ENCODE measurements around the gene PATJ.

The PATJ gene

DNA sequence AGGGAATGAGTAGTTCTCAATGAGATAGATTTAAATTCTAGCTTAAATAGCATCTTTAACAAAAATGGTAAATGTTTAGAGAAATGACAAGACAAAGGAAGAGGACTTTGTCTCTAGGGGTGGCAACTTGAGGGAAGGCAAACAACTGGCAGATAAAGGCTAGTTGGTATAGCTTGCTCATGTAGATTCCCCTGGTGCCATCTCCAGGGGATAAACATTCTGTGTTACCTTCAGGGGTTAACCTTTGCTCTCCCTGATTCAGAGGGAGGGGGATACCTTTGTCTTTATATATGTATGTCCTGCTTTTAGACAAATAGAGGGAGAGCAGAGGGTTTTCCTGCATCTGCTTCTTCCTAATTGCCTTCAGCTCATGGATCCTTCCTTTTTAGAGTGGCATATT lies 298.7 kb downstream of the PATJ start:
- no peak overlapping the region for H3K4me3 ChIP-seq (ENCODE audit: low read length)
- TF ChIP-seq, protein P1, sequence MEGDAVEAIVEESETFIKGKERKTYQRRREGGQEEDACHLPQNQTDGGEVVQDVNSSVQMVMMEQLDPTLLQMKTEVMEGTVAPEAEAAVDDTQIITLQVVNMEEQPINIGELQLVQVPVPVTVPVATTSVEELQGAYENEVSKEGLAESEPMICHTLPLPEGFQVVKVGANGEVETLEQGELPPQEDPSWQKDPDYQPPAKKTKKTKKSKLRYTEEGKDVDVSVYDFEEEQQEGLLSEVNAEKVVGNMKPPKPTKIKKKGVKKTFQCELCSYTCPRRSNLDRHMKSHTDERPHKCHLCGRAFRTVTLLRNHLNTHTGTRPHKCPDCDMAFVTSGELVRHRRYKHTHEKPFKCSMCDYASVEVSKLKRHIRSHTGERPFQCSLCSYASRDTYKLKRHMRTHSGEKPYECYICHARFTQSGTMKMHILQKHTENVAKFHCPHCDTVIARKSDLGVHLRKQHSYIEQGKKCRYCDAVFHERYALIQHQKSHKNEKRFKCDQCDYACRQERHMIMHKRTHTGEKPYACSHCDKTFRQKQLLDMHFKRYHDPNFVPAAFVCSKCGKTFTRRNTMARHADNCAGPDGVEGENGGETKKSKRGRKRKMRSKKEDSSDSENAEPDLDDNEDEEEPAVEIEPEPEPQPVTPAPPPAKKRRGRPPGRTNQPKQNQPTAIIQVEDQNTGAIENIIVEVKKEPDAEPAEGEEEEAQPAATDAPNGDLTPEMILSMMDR (conservative IDR thresholded peaks at IDR 0.05; ENCODE audit: low read length) = no peak
- DNase-seq (ENCODE audit: low read depth) = no peak

GRCh38 chr1:62043154-62043553 lies 300.9 kb downstream of the PATJ start:
- DNase-seq (ENCODE audit: low read depth) = no peak
- H3K4me3 ChIP-seq (ENCODE audit: low read length) = no peak overlapping the region
- TF ChIP-seq, protein P1 (conservative IDR thresholded peaks at IDR 0.05; ENCODE audit: low read length) = no peak

DNA sequence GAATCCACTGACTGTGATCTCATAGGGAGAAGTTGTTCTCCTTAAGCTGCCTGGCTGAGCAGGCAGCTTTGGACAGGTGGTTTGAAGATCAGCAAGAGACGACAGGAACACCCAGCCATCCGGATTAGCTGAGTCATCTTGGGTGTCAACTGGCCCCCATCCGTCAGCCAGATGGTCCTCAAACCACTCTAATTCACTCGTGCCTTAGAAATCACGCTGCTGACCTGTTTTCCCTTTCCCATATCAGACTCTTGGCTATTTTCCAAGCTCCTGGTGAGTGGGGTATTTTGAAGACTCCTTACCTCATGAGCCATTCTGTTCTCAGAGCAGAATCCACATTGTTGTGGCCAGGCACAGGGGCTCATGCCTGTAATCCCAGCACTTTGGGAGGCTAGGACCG lies 303.3 kb downstream of the PATJ start:
- TF ChIP-seq, protein P1 (conservative IDR thresholded peaks at IDR 0.05; ENCODE audit: low read length) = no peak
- peak; percentile 3 for DNase-seq (ENCODE audit: low read depth)
- H3K4me3 ChIP-seq (ENCODE audit: low read length) = no peak overlapping the region

DNA sequence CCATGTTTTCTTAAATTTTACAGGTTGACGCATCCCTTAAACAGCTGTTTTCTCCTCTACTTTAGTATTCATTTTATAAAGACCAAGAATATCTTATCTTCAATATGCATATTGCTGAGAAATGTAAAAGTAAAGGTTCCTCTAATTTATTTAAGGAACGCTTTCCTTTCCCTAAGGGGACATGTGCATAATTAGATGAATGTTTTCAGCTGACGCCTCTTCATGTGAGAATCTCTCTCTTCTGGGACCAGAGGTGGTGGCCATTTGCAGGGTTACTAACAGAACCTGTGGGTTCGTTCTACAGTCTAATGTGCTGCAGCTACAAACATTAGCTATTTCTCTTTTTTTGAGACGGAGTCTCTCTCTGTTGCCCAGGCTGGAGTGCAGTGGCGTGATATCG lies 304.6 kb downstream of the PATJ start:
- no peak overlapping the region for H3K4me3 ChIP-seq (ENCODE audit: low read length)
- TF ChIP-seq, protein P1 (conservative IDR thresholded peaks at IDR 0.05; ENCODE audit: low read length) = no peak
- DNase-seq (ENCODE audit: low read depth) = no peak

DNA sequence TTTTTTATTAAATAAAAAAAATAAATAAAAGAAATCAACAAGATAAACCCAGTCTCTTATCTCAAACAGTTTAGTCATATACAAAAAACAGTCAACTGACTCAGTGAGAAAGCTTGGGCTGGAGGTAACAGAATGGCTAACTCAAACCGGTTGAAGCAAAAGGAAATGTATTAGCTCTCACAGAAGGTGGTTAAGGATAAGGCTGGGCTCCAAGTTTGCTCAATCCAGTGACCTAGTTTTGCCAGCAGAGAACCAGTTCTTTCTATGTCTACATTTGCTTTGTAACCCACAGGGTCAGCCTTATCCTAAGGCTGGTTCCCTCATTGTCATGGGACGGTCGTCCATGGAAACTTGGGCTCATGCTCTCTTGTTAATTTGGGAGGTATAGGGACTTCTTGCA lies 307.9 kb downstream of the PATJ start:
- DNase-seq (ENCODE audit: low read depth) = no peak
- TF ChIP-seq, protein P1 (conservative IDR thresholded peaks at IDR 0.05; ENCODE audit: low read length) = no peak
- no peak overlapping the region for H3K4me3 ChIP-seq (ENCODE audit: low read length)

DNA sequence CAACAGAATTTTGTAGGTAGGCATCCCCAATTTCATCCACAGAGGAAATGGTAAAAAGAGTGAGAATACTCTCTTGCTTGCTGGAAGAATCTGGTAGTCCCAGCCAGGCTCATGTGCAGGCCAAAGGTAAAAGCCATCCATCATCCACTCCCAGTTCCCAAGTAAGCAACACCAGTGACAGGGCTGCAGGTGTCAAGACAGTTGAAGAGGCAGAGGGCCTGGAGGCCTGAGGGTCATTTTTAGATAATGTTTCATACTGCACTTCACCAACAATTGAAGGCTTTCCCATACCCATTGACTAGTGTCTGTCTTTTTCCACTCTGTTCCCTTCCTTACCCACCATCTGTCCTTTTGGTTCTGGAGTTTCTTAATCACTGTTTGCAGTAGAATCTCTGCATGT lies 310.7 kb downstream of the PATJ start:
- H3K4me3 ChIP-seq (ENCODE audit: low read length) = no peak overlapping the region
- TF ChIP-seq, protein P1 (conservative IDR thresholded peaks at IDR 0.05; ENCODE audit: low read length) = no peak
- DNase-seq (ENCODE audit: low read depth) = no peak

- no peak for DNase-seq (ENCODE audit: low read depth)
- no peak overlapping the region for H3K4me3 ChIP-seq (ENCODE audit: low read length)
- TF ChIP-seq, protein P1 (conservative IDR thresholded peaks at IDR 0.05; ENCODE audit: low read length) = no peak
Measured at GRCh38 chr1:62054188-62054587, 311.9 kb downstream of the PATJ start.
